ENCODE results near the gene CENATAC. TPM values are rescaled to one million over a fixed set of nuclear protein-coding genes. Genes with fewer than 3 reads are reported as not detected.

Gene CENATAC
- total and polyA plus RNA-seq, 2 experiments from 2014 or later = 31.7 to 34.5 TPM

DNA sequence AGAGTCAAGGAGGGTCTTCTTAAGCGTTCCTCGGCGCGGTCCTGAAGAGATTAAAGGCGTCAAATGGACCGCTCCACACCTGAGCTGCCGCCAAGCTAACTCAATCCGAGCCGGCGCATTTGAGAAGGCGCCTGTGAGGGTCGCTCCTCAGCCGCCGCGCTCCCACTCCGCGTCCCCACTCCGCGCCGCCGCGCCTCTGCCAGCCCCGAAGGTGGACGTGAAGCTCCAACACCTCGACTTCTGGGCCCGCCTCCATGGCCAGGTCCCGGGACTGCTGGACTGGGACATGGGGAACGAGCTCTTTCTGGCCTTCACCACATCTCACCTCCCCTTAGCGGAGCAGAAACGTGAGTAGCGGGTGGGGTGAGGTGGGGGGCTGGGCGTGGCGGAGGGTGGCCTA, 26.3 kb upstream of the CENATAC start, which contains the start of gene FOXR1 (continued):
- TF ChIP-seq, protein P1, sequence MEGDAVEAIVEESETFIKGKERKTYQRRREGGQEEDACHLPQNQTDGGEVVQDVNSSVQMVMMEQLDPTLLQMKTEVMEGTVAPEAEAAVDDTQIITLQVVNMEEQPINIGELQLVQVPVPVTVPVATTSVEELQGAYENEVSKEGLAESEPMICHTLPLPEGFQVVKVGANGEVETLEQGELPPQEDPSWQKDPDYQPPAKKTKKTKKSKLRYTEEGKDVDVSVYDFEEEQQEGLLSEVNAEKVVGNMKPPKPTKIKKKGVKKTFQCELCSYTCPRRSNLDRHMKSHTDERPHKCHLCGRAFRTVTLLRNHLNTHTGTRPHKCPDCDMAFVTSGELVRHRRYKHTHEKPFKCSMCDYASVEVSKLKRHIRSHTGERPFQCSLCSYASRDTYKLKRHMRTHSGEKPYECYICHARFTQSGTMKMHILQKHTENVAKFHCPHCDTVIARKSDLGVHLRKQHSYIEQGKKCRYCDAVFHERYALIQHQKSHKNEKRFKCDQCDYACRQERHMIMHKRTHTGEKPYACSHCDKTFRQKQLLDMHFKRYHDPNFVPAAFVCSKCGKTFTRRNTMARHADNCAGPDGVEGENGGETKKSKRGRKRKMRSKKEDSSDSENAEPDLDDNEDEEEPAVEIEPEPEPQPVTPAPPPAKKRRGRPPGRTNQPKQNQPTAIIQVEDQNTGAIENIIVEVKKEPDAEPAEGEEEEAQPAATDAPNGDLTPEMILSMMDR (conservative IDR thresholded peaks at IDR 0.05; ENCODE audit: low read depth in 2 of 2) = no peak
- TF ChIP-seq JUNB (IDR thresholded peaks at IDR 0.05; ENCODE audit: unreplicated experiment) = no peak
- TF ChIP-seq, protein P2, sequence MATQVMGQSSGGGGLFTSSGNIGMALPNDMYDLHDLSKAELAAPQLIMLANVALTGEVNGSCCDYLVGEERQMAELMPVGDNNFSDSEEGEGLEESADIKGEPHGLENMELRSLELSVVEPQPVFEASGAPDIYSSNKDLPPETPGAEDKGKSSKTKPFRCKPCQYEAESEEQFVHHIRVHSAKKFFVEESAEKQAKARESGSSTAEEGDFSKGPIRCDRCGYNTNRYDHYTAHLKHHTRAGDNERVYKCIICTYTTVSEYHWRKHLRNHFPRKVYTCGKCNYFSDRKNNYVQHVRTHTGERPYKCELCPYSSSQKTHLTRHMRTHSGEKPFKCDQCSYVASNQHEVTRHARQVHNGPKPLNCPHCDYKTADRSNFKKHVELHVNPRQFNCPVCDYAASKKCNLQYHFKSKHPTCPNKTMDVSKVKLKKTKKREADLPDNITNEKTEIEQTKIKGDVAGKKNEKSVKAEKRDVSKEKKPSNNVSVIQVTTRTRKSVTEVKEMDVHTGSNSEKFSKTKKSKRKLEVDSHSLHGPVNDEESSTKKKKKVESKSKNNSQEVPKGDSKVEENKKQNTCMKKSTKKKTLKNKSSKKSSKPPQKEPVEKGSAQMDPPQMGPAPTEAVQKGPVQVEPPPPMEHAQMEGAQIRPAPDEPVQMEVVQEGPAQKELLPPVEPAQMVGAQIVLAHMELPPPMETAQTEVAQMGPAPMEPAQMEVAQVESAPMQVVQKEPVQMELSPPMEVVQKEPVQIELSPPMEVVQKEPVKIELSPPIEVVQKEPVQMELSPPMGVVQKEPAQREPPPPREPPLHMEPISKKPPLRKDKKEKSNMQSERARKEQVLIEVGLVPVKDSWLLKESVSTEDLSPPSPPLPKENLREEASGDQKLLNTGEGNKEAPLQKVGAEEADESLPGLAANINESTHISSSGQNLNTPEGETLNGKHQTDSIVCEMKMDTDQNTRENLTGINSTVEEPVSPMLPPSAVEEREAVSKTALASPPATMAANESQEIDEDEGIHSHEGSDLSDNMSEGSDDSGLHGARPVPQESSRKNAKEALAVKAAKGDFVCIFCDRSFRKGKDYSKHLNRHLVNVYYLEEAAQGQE (IDR thresholded peaks at IDR 0.05; ENCODE audit: unreplicated experiment) = no peak
- TF ChIP-seq, protein P3, sequence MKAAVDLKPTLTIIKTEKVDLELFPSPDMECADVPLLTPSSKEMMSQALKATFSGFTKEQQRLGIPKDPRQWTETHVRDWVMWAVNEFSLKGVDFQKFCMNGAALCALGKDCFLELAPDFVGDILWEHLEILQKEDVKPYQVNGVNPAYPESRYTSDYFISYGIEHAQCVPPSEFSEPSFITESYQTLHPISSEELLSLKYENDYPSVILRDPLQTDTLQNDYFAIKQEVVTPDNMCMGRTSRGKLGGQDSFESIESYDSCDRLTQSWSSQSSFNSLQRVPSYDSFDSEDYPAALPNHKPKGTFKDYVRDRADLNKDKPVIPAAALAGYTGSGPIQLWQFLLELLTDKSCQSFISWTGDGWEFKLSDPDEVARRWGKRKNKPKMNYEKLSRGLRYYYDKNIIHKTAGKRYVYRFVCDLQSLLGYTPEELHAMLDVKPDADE (IDR thresholded peaks at IDR 0.05) = no peak
- TF ChIP-seq EZH2 (IDR thresholded peaks at IDR 0.05; ENCODE audit: low read depth, unreplicated experiment) = no peak

DNA sequence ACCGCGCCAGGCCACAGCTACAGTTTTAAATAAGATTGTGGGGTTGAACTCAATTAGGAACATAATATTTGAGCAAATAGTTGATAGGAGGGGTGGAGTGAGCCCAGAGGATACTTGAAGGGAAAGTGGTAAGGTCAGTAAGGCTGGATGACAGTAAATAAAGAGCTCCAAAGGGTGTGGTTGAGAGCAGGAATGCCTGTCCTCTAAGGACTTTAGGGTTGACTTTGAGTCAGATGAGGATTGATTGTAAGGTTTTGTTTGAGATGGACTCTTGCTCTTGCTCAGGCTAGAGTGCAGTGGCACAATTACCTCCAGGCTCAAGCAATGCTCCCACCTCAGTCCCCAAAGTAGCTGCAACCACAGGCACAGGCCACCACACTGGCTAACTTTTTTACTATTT, 24.0 kb upstream of the CENATAC start:
- no peaks in the 10 kb centered on the region for H4K20me1 ChIP-seq (replicated peaks; ENCODE audit: insufficient read depth)
- no peak overlapping the region for H2AFZ ChIP-seq
- H3K4me2 ChIP-seq = no peak overlapping the region
- no peaks in the 10 kb centered on the region for H3K9me2 ChIP-seq (ENCODE audit: insufficient read depth)
- H3K4me1 Mint-ChIP-seq = peaks cover 5% of the 10 kb centered on the region
- no peaks in the 10 kb centered on the region for H3K36me3 ChIP-seq (ENCODE audit: insufficient read depth)
- DNase-seq (ENCODE audit: low spot score) = no peak
- no peak overlapping the region for H3K27ac ChIP-seq (ENCODE audit: low read depth)
- no peaks in the 10 kb centered on the region for H3K36me3 Mint-ChIP-seq (ENCODE audit: low read depth)
- ATAC-seq = no peak
- no peaks in the 10 kb centered on the region for H3F3A ChIP-seq (replicated peaks; ENCODE audit: low read depth)
- H3K9me3 Mint-ChIP-seq = no peaks in the 10 kb centered on the region
- H3K27ac Mint-ChIP-seq = no peak overlapping the region
- no peaks in the 10 kb centered on the region for H3K27me3 ChIP-seq (ENCODE audit: insufficient read depth)
- H3K79me2 ChIP-seq (replicated peaks; ENCODE audit: insufficient read depth) = no peaks in the 10 kb centered on the region
- H3K4me3 Mint-ChIP-seq = no peak overlapping the region
- peaks cover 4% of the 10 kb centered on the region for H3K27me3 Mint-ChIP-seq (ENCODE audit: insufficient read depth, low read depth, poor library complexity)
- H3K4me1 ChIP-seq (ENCODE audit: insufficient read depth) = peaks cover 3% of the 10 kb centered on the region; the same call in 1 of the 2 replicates
- H3K4me3 ChIP-seq = no peak overlapping the region
- TF ChIP-seq CREB1 (CRISPR knock-in tag; IDR thresholded peaks at IDR 0.05; ENCODE audit: low read depth) = no peak
- no peak for TF ChIP-seq ZNF114 (CRISPR knock-in tag; IDR thresholded peaks at IDR 0.05)
- TF ChIP-seq, protein P4, sequence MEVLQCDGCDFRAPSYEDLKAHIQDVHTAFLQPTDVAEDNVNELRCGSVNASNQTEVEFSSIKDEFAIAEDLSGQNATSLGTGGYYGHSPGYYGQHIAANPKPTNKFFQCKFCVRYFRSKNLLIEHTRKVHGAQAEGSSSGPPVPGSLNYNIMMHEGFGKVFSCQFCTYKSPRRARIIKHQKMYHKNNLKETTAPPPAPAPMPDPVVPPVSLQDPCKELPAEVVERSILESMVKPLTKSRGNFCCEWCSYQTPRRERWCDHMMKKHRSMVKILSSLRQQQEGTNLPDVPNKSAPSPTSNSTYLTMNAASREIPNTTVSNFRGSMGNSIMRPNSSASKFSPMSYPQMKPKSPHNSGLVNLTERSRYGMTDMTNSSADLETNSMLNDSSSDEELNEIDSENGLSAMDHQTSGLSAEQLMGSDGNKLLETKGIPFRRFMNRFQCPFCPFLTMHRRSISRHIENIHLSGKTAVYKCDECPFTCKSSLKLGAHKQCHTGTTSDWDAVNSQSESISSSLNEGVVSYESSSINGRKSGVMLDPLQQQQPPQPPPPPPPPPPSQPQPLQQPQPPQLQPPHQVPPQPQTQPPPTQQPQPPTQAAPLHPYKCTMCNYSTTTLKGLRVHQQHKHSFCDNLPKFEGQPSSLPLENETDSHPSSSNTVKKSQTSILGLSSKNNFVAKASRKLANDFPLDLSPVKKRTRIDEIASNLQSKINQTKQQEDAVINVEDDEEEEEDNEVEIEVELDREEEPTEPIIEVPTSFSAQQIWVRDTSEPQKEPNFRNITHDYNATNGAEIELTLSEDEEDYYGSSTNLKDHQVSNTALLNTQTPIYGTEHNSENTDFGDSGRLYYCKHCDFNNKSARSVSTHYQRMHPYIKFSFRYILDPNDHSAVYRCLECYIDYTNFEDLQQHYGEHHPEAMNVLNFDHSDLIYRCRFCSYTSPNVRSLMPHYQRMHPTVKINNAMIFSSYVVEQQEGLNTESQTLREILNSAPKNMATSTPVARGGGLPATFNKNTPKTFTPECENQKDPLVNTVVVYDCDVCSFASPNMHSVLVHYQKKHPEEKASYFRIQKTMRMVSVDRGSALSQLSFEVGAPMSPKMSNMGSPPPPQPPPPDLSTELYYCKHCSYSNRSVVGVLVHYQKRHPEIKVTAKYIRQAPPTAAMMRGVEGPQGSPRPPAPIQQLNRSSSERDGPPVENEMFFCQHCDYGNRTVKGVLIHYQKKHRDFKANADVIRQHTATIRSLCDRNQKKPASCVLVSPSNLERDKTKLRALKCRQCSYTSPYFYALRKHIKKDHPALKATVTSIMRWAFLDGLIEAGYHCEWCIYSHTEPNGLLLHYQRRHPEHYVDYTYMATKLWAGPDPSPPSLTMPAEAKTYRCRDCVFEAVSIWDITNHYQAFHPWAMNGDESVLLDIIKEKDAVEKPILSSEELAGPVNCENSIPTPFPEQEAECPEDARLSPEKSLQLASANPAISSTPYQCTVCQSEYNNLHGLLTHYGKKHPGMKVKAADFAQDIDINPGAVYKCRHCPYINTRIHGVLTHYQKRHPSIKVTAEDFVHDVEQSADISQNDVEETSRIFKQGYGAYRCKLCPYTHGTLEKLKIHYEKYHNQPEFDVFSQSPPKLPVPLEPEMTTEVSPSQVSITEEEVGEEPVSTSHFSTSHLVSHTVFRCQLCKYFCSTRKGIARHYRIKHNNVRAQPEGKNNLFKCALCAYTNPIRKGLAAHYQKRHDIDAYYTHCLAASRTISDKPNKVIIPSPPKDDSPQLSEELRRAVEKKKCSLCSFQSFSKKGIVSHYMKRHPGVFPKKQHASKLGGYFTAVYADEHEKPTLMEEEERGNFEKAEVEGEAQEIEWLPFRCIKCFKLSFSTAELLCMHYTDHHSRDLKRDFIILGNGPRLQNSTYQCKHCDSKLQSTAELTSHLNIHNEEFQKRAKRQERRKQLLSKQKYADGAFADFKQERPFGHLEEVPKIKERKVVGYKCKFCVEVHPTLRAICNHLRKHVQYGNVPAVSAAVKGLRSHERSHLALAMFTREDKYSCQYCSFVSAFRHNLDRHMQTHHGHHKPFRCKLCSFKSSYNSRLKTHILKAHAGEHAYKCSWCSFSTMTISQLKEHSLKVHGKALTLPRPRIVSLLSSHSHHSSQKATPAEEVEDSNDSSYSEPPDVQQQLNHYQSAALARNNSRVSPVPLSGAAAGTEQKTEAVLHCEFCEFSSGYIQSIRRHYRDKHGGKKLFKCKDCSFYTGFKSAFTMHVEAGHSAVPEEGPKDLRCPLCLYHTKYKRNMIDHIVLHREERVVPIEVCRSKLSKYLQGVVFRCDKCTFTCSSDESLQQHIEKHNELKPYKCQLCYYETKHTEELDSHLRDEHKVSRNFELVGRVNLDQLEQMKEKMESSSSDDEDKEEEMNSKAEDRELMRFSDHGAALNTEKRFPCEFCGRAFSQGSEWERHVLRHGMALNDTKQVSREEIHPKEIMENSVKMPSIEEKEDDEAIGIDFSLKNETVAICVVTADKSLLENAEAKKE (CRISPR knock-in tag; IDR thresholded peaks at IDR 0.05) = no peak
- TF ChIP-seq, protein P2 (IDR thresholded peaks at IDR 0.05; ENCODE audit: unreplicated experiment) = no peak

Data from GM23338 (cell line).